GOT3 (cell line): ENCODE results near the gene FBXO41.

Experiments used
- DNase-seq: peaks from one replicate; lab custom pipeline; 2025; ENCODE audit warnings: mixed read lengths; lab: John Stamatoyannopoulos, UW

The FBXO41 gene, protein sequence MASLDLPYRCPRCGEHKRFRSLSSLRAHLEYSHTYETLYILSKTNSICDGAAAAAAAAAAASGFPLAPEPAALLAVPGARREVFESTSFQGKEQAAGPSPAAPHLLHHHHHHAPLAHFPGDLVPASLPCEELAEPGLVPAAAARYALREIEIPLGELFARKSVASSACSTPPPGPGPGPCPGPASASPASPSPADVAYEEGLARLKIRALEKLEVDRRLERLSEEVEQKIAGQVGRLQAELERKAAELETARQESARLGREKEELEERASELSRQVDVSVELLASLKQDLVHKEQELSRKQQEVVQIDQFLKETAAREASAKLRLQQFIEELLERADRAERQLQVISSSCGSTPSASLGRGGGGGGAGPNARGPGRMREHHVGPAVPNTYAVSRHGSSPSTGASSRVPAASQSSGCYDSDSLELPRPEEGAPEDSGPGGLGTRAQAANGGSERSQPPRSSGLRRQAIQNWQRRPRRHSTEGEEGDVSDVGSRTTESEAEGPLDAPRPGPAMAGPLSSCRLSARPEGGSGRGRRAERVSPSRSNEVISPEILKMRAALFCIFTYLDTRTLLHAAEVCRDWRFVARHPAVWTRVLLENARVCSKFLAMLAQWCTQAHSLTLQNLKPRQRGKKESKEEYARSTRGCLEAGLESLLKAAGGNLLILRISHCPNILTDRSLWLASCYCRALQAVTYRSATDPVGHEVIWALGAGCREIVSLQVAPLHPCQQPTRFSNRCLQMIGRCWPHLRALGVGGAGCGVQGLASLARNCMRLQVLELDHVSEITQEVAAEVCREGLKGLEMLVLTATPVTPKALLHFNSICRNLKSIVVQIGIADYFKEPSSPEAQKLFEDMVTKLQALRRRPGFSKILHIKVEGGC

GRCh38 chr2:73284296-73285158 lies at the start of gene FBXO41:
FBXO41 (minus strand) TSS chr2:73284478; CDS start chr2:73269630, 14,848 bp downstream.
- DNase-seq, result no peak

DNA sequence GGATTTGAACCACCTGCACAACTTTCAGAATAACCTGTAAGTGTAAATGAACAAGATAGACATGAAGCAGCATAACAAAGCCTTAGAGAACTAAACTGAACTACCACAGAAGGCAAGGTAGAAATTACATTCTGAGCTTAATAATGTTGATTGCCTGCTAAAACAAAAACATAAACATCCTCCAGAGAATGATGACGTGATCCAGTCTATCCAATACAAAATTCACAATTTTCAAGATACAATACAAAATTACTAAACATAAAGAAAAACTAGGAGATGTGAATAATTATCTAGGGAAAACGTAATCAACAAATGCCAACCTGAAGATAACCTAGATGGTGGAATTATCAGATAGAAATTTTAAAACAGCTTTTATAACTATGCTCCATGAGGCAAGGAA lies 49.8 kb upstream of the FBXO41 start:
- DNase-seq, result no peak

DNA sequence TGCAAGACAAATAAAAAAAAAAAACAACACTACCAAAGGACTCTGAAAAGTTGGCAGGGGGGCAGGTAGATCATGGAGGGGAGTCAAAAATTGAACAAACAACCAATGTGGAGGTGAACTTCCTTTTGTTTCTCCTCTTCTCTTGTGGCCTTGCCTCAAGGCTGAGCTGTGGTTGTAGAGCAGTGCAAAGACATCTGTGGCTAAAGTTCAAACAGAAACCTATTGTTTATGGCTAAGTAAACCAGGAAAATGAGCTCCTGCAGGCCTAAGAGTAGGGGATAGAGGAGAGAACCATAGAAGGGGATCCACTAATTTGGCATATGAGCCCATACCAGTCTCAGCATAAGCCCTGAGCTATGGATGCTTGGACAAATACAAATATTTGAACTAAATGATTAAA lies 49.3 kb upstream of the FBXO41 start:
- DNase-seq, result no peak

- no peak for DNase-seq
Observed at GRCh38 chr2:73324126-73324725, 39.9 kb upstream of the FBXO41 start.

DNA sequence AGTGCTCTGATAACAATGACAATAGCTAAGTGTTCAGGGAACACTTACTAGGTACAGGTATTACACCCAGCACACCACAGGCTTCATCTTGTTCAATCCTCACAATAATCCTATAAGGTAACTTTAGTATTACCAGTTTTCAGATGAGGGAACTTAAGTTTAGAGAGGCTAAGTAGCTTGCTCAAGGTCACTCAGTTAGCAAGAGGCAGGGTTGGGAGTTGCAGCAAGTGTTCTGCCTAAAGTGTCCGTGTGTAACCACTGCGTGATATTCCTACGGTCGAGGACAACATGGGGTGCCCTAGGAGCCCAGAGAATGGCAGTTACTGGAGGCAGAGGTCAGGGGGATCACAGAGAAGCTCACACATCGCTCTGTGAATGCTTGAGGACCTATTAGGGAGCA lies 39.3 kb upstream of the FBXO41 start:
- DNase-seq, result no peak

- DNase-seq, result no peak
Observed at GRCh38 chr2:73314441-73314840, 30.2 kb upstream of the FBXO41 start.

GRCh38 chr2:73307720-73308119 lies 23.4 kb upstream of the FBXO41 start:
- DNase-seq, result no peak

- DNase-seq, result no peak
Observed at GRCh38 chr2:73301636-73302035, 17.4 kb upstream of the FBXO41 start.

- DNase-seq, result no peak
Observed at GRCh38 chr2:73300926-73301325, 16.6 kb upstream of the FBXO41 start.

- no peak for DNase-seq
Observed at GRCh38 chr2:73297586-73297985, 13.3 kb upstream of the FBXO41 start.

DNA sequence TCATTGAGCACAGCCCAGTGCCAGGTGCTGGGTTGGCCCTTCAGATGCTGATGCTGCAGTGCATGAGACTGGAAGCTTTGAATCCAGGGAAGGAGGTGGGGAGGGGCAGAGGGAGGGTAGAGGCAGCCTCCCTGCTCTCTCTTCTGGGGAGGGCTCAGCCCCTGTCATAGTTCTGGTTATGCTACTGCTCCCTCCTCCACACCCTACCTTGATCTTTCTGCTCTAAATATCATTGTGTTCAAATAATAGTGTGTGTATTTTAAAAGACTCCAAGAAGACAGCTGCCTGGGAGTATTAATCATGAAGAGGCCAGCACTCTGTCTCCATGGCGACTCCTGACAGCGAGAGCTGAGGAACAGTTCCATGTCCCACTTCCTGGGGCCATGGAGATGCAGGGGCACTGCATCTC lies 12.9 kb upstream of the FBXO41 start:
- DNase-seq, result no peak

DNA sequence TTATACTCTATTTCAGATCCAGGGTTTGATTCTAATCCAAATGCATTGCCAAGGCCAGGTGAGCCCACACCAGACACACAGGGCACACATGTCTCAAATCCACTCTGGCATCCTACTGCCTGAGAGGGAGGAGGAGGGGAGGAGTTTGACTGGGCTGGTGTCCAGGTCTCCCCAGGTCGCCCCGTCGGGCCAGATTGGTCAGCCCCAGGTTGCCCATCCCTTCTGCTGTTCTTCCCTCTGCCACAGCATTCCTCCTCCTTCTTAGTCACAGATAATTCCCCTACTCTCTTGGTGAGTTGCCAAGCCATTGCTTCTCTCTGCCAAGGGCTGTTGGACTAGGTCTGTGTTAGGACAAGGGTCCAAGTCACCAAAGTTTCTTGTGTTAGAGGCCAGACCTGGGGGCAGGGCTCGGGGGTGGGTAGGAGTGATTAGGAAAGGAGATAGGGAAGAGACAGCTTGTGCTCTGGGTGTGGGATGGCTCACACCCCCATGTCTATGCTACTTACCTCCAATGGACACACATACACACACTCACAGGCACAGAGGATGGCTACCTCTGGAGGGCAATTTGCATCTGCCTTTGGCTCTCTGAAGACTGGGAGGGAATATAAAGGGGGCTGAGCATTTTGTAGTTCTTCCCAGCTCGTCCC lies 11.6 kb upstream of the FBXO41 start:
- no peak for DNase-seq

- no peak for DNase-seq
Observed at GRCh38 chr2:73294239-73294638, 10.0 kb upstream of the FBXO41 start.

- DNase-seq, result no peak
Observed at GRCh38 chr2:73293534-73294171, 9.4 kb upstream of the FBXO41 start, which contains the start of gene EGR4. EGR4 (minus strand) TSS chr2:73293548; CDS start chr2:73293317, 231 bp downstream.

DNA sequence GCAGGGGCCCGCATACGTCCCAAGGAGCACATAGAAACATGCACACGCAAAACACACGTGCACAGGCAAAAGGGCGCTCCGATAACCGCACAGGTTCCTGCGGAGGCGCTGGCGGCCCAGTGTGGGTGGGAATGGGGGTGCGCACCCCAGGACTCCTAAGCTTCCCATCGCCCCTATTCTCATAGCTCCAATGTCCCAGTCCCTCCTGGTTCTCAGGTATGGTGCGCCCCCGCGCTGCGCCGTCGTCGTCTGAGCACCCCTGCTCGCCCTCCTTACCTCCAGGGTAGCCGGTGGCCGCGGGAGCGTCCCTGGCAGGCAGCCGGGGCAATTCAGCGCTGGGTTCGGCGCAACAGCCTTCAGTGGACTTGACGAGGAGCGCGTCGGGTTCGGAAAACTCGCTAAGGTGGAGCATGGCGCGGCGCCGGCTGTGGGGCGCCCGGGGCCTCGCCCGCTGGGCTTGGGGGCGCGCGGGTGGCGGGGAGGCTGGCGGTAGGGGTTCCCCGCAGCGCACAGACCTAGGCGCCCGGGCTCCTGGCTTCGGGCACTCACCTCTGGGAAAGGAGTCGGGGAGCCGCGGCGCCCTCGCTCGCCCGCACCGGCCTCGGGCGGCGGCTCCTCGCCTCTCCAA lies 8.7 kb upstream of the FBXO41 start:
- no peak for DNase-seq

- DNase-seq, result no peak
Observed at GRCh38 chr2:73292316-73292905, 8.1 kb upstream of the FBXO41 start.

DNA sequence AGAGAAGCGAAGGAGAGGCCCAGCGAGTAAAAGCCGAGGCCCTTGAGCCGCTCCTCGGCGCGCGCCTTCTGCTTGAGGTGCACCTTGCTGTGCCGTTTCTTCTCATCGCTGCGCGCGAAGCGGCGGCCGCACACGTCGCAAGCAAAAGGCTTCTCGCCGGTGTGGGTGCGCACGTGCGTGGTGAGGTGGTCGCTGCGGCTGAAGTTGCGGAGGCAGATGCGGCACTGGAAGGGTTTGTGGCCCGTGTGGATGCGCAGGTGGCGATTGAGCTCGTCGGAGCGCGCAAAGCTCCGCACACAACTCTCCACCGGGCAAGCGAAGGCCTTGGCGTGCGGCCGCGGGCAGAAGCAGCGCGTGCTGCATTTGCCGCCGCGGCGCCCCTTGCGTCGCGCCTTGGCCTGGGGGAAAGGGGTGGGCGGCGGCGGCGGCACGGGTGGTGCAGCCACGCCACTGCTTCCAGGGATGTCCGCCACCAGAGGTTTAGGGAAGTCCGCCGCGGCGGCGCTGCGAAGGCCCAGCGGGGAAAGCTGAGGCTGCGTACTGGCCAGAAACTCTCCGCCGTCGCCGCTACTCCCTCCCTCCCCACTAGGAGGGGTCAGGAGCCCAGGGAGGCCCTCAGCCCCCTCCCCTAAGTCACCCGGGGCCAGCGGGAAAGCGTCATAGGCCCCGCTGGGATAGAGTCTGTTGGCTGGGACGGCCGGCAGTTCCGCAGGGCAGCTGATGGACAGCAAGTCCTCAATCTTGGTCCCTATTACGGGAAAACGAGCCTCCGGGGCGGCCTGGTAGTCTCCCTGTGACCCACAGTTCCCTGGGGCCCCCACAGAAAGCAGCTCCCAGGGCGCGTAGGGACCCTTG lies 7.4 kb upstream of the FBXO41 start:
- no peak for DNase-seq

GRCh38 chr2:73291093-73291460 lies 6.8 kb upstream of the FBXO41 start:
- DNase-seq, result no peak
